H1 (cell line): ENCODE data around the gene ZFR. TPM values are rescaled to one million over a fixed set of nuclear protein-coding genes. Genes with fewer than 3 reads are reported as not detected.

Experiments
- CTCF ChIA-PET: fragments of 300-600 bp; sonication (Branson Sonifier 250); formaldehyde crosslinking; loops from one replicate; lab custom pipeline; 2021; ENCODE audit not compliant: partially characterized antibody; lab: Charles Lee
- POLR2A ChIA-PET: fragments of 300-600 bp; sonication (Branson Sonifier 250); formaldehyde crosslinking; loops from one replicate; lab custom pipeline; 2021; ENCODE audit warnings: inconsistent platforms; ENCODE audit not compliant: partially characterized antibody; lab: Charles Lee
- DNase-seq, 2 experiments: peaks; one replicate each; pipeline versions ENCODE4 v3.0.0 to v3.0.0-alpha.2; 2010 to 2022; ENCODE audit warnings: low spot score in 2 of 2, low read depth in 1 of 2, mixed read lengths in 1 of 2
- FAIRE-seq: peaks from 2 replicates; lab custom pipeline; 2011; peaks lifted over from hg19 to GRCh38; lab: Jason Lieb, UNC
- H2AFZ ChIP-seq: 2 replicates; pipeline ENCODE4 v1.8.1; 2012; ENCODE audit warnings: low read length, inconsistent platforms
- H2AK5ac ChIP-seq: 2 replicates; pipeline ENCODE4 v1.6.1; 2013; ENCODE audit warnings: low read depth, low read length
- H2BK120ac ChIP-seq: replicated peaks from 2 replicates; pipeline ENCODE3; 2013; ENCODE audit warnings: low read depth, low read length, inconsistent platforms
- H2BK12ac ChIP-seq: 2 replicates; pipeline ENCODE4 v1.6.1; 2013; ENCODE audit warnings: low read depth, low read length
- H2BK15ac ChIP-seq: 2 replicates; pipeline ENCODE4 v1.6.1; 2013; ENCODE audit warnings: low read length
- H2BK20ac ChIP-seq: 2 replicates; pipeline ENCODE4 v1.6.1; 2013; ENCODE audit warnings: low read length
- H2BK5ac ChIP-seq: 2 replicates; pipeline ENCODE4 v1.6.1; 2013; ENCODE audit warnings: low read depth, low read length
- H3K14ac ChIP-seq: 2 replicates; pipeline ENCODE4 v1.6.1; 2013; ENCODE audit warnings: inconsistent platforms; ENCODE audit not compliant: insufficient read length
- H3K18ac ChIP-seq: 2 replicates; pipeline ENCODE4 v1.6.1; 2013; ENCODE audit warnings: low read length; ENCODE audit errors: extremely low read depth
- H3K23ac ChIP-seq: 2 replicates; pipeline ENCODE4 v1.6.1; 2013; ENCODE audit warnings: inconsistent platforms; ENCODE audit not compliant: insufficient read length
- H3K23me2 ChIP-seq: 2 replicates; pipeline ENCODE4 v1.6.1; 2013; ENCODE audit warnings: low read depth, low read length
- H3K27ac ChIP-seq: 2 replicates; pipeline ENCODE4 v1.6.1; 2011; ENCODE audit warnings: low read depth, low read length, inconsistent platforms
- H3K27me3 ChIP-seq, 4 experiments: replicated peaks in 1 of 4; 1 replicate in 1 of 4; 2 replicates in 3 of 4; pipeline versions ENCODE4 v1.6.1 to v1.8.1; 2011 to 2013; ENCODE audit warnings: low read length in 3 of 4, mild to moderate bottlenecking in 3 of 4, inconsistent platforms in 2 of 4, mixed read lengths in 2 of 4, moderate library complexity in 1 of 4; ENCODE audit not compliant: control insufficient read depth in 3 of 4, insufficient read depth in 3 of 4; ENCODE audit errors: extremely low read depth in 1 of 4
- H3K36me3 ChIP-seq, 4 experiments: 2 replicates each; pipeline versions ENCODE4 v1.6.1 to v1.8.1; 2011 to 2013; ENCODE audit warnings: mild to moderate bottlenecking in 4 of 4, low read length in 3 of 4, moderate library complexity in 2 of 4, control low read depth in 1 of 4, inconsistent platforms in 1 of 4; ENCODE audit not compliant: insufficient read depth in 4 of 4, control insufficient read depth in 2 of 4
- H3K4ac ChIP-seq: replicated peaks from 2 replicates; pipeline ENCODE3; 2013; ENCODE audit warnings: low read length, low read depth, mixed read lengths, inconsistent platforms; ENCODE audit not compliant: insufficient read length
- H3K4me1 ChIP-seq, 4 experiments: replicated peaks in 1 of 4; 1 replicate in 1 of 4; 2 replicates in 3 of 4; pipeline versions ENCODE4 v1.6.1 to v1.8.1; 2011 to 2013; ENCODE audit warnings: low read length in 3 of 4, inconsistent platforms in 2 of 4, mixed read lengths in 1 of 4; ENCODE audit not compliant: insufficient read depth in 4 of 4, control insufficient read depth in 3 of 4
- H3K4me2 ChIP-seq, 2 experiments: 2 replicates each; pipeline versions ENCODE4 v1.6.1 to v1.8.1; 2011 to 2013; ENCODE audit warnings: low read depth in 2 of 2, low read length in 2 of 2, control low read depth in 1 of 2, inconsistent platforms in 1 of 2, mild to moderate bottlenecking in 1 of 2; ENCODE audit not compliant: insufficient read depth in 1 of 2
- H3K4me3 ChIP-seq, 4 experiments: fragments of 200-600, 300-600 bp in 1 of 4; sonication (generic), shearing (Covaris generic), sonication (Bioruptor Twin) in 1 of 4; 2 replicates each; pipeline versions ENCODE4 v1.5.1 to v1.8.1; 2011 to 2016; ENCODE audit warnings: low read length in 4 of 4, low read depth in 3 of 4, control low read depth in 2 of 4, inconsistent platforms in 2 of 4, mild to moderate bottlenecking in 2 of 4, mixed read lengths in 1 of 4, moderate library complexity in 1 of 4; ENCODE audit not compliant: insufficient read depth in 2 of 4; ENCODE audit errors: extremely low read depth in 1 of 4
- H3K56ac ChIP-seq: replicated peaks from 2 replicates; pipeline ENCODE3; 2013; ENCODE audit warnings: low read depth, mild to moderate bottlenecking, mixed read lengths, low read length, inconsistent platforms; ENCODE audit not compliant: insufficient read length
- H3K79me1 ChIP-seq: 2 replicates; pipeline ENCODE4 v1.6.1; 2013; ENCODE audit warnings: low read depth, low read length, control low read depth
- H3K79me2 ChIP-seq, 2 experiments: 2 replicates each; pipeline versions ENCODE4 v1.6.1 to v1.8.1; 2012 to 2013; ENCODE audit warnings: low read length in 2 of 2, mild to moderate bottlenecking in 2 of 2, inconsistent platforms in 1 of 2; ENCODE audit not compliant: insufficient read depth in 2 of 2, control insufficient read depth in 1 of 2
- H3K9ac ChIP-seq, 4 experiments: replicated peaks in 1 of 4; 1 replicate in 1 of 4; 2 replicates in 3 of 4; pipeline versions ENCODE4 v1.6.1 to v1.8.1; 2011 to 2013; ENCODE audit warnings: low read depth in 3 of 4, low read length in 3 of 4, control low read depth in 2 of 4, mild to moderate bottlenecking in 2 of 4, moderate library complexity in 2 of 4, inconsistent platforms in 1 of 4; ENCODE audit errors: extremely low read depth in 1 of 4
- H3K9me3 ChIP-seq, 2 experiments: 2 replicates each; pipeline versions ENCODE4 v1.6.1 to v1.8.1; 2012 to 2013; ENCODE audit warnings: mild to moderate bottlenecking in 2 of 2, moderate library complexity in 2 of 2, control low read depth in 1 of 2, inconsistent platforms in 1 of 2, low read depth in 1 of 2, low read length in 1 of 2, mixed read lengths in 1 of 2; ENCODE audit not compliant: insufficient read depth in 2 of 2
- H4K20me1 ChIP-seq, 2 experiments: replicated peaks in 1 of 2; 2 replicates each; pipeline versions ENCODE3 to v1.8.1; 2011 to 2013; ENCODE audit warnings: inconsistent platforms in 2 of 2, low read length in 2 of 2, mild to moderate bottlenecking in 1 of 2; ENCODE audit not compliant: insufficient read depth in 2 of 2, control insufficient read depth in 1 of 2
- H4K5ac ChIP-seq: 2 replicates; pipeline ENCODE4 v1.6.1; 2013; ENCODE audit warnings: low read length, low read depth, mixed read lengths, inconsistent platforms; ENCODE audit not compliant: insufficient read length
- H4K8ac ChIP-seq: 2 replicates; pipeline ENCODE4 v1.8.0; 2013; ENCODE audit warnings: mild to moderate bottlenecking, moderate library complexity, low read length, inconsistent platforms; ENCODE audit not compliant: insufficient read depth; ENCODE audit errors: extremely low read depth
- H4K91ac ChIP-seq: replicated peaks from 2 replicates; pipeline ENCODE3; 2013; ENCODE audit warnings: low read length, mixed read lengths, inconsistent platforms; ENCODE audit not compliant: insufficient read length
- ASH2L ChIP-seq: fragments of 200-600, 300-600 bp; sonication (generic); IDR thresholded peaks from one replicate; pipeline ENCODE4 v1.7.1; 2017; ENCODE audit warnings: low read length
- BACH1 ChIP-seq: IDR thresholded peaks from 2 replicates; pipeline ENCODE4 v1.6.1; 2012; ENCODE audit warnings: low read length, improper control_type of control experiment
- polyA plus RNA-seq, 7 experiments: library from polyadenylated mRNA; depleted of rRNA in 3 of 7; stranded (reverse) in 5 of 7; unstranded in 2 of 7; fragments of >200 nt in 5 of 7; fragments of 200-250 nt in 2 of 7; gene quantifications; 1 replicate in 5 of 7; 2 replicates in 1 of 7; 4 replicates in 1 of 7; pipeline versions ENCODE4 v1.2.1 to v1.2.3, GENCODE V29; 2011 to 2013; ENCODE audit warnings: missing spikeins in 2 of 7, mixed read lengths in 2 of 7
- total RNA-seq: library from RNA; stranded (reverse); fragmentation: NEBNext Ultra II Directional; extraction: Animal tissue kit (Norgen Biotek cat#: 25700); gene quantifications from 2 replicates; pipeline ENCODE4 v1.2.1, GENCODE V29; 2021

Gene ZFR
- total and polyA plus RNA-seq, 2 of the 8 experiments (the other 6 are each of a cell fraction or from before 2014, with no cell fraction given): 68.8 to 92.7 TPM

DNA sequence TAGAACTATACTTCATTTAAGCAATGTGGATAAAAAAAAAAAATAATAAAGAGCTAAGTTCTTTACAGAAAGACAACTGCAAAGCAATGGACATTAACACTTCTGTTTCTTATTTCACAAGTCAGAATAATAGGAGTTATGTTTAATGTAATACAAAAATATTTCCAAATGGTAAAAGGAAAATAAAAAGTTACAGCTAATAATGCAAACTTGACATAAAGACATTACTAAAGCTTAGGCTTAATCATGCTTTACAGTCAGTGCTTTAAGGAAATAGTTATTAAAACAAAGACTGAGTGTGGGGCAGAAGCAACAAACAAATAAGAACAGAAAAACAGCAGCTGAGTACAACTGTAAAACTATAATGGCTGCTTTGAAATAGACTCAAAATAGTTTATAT lies 56.7 kb downstream of the ZFR start:
- no peak overlapping the region for H2AFZ ChIP-seq
- H3K27me3 ChIP-seq: no peaks in the 10 kb centered on the region
- H2BK120ac ChIP-seq: no peak overlapping the region
- peaks cover 1% of the 10 kb centered on the region in 2 experiments for H4K20me1 ChIP-seq
- H4K91ac ChIP-seq: no peak overlapping the region
- peaks cover 8 to 77% (median 53%) of the 10 kb centered on the region in 4 experiments for H3K36me3 ChIP-seq
- H3K4me1 ChIP-seq: no peaks in the 10 kb centered on the region
- no peak overlapping the region for H2AK5ac ChIP-seq
- H2BK12ac ChIP-seq: no peak overlapping the region
- CTCF ChIA-PET: interaction anchor here (0.9 to 1.2 kb wide), 3 partner anchors 9 to 225 kb away, joined by 3 to 4 read pairs (median 3); no protein-coding TSS in a partner anchor
- H2BK15ac ChIP-seq: no peak overlapping the region
- H3K23me2 ChIP-seq: no peaks in the 10 kb centered on the region
- no peak overlapping the region for H3K4me2 ChIP-seq
- no peak overlapping the region for H3K56ac ChIP-seq
- POLR2A ChIA-PET: interaction anchor here (0.6 kb wide), 1 partner anchor 1081 kb away, joined by 3 read pairs; no protein-coding TSS in a partner anchor
- no peak overlapping the region for H3K4me3 ChIP-seq
- H3K4ac ChIP-seq: no peak overlapping the region
- H3K18ac ChIP-seq: no peak overlapping the region
- H3K79me1 ChIP-seq: no peaks in the 10 kb centered on the region
- no peak overlapping the region for H4K8ac ChIP-seq
- H4K5ac ChIP-seq: no peak overlapping the region
- H3K14ac ChIP-seq: no peak overlapping the region
- H3K9me3 ChIP-seq: no peaks in the 10 kb centered on the region
- no peak overlapping the region for H3K27ac ChIP-seq
- H3K79me2 ChIP-seq: no peaks in the 10 kb centered on the region
- no peak overlapping the region for H2BK20ac ChIP-seq
- H3K23ac ChIP-seq: no peak overlapping the region
- H2BK5ac ChIP-seq: no peak overlapping the region
- H3K9ac ChIP-seq: no peak overlapping the region
- DNase-seq (no peak), FAIRE-seq (no peak)
- TF ChIP-seq ASH2L (no peak), BACH1 (no peak)
